AG09309 (cell line): ENCODE data around the gene FGFRL1.

Experiments used
- DNase-seq: peaks from one replicate; pipeline ENCODE4 v3.0.0-alpha.2; 2010; ENCODE audit warnings: low read depth
- H3K4me3 ChIP-seq: 2 replicates; pipeline ENCODE4 v1.5.1; 2011; ENCODE audit warnings: mild to moderate bottlenecking, low read depth, low read length, moderate library complexity; ENCODE audit not compliant: control insufficient read depth
- TF ChIP-seq, protein P1 (sequence below): IDR thresholded peaks from 2 replicates; pipeline ENCODE4 v1.5.1; 2011; ENCODE audit warnings: mild to moderate bottlenecking, low read depth, low read length, inconsistent platforms; ENCODE audit not compliant: insufficient read depth, control insufficient read depth; ENCODE audit errors: missing control alignments

FGFRL1 gene

DNA sequence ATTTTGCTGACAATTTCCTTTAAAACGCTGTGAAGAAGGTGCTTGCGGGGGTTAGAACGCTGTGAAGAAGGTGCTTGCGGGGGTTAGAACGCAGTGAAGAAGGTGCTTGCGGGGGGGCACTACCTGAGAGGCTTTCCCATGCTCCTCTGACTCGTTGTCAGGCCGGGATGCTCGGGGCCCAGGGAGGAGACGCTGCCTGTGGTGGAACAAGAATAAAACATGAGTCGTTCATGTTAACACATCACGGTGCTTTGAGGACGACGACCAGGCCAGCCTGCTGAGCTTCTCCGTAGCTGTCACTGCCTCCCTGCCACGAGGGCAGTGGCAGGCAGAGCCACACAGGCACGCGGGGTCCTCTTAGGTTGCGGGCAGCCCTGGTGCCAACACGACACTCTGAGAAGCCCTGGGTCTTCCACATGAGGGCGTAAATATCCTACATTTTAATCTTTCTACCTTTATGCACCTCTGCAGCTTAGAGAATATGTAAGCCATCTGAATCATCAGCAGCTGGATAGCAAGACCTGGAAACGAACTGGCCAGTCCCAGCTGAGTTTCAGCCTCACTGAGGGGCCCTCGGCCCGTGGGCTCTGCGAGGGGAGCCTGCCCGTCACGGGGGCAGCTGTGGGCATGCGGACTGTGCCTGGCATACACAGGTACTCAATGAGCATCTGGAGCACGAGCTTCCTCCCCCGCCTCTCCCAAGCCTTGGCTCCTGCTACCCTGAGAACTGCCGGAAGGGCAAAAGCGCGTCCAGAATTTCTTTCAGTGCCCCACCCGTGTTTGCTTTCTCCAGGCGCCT lies 47.0 kb downstream of the FGFRL1 start:
- TF ChIP-seq, protein P1, sequence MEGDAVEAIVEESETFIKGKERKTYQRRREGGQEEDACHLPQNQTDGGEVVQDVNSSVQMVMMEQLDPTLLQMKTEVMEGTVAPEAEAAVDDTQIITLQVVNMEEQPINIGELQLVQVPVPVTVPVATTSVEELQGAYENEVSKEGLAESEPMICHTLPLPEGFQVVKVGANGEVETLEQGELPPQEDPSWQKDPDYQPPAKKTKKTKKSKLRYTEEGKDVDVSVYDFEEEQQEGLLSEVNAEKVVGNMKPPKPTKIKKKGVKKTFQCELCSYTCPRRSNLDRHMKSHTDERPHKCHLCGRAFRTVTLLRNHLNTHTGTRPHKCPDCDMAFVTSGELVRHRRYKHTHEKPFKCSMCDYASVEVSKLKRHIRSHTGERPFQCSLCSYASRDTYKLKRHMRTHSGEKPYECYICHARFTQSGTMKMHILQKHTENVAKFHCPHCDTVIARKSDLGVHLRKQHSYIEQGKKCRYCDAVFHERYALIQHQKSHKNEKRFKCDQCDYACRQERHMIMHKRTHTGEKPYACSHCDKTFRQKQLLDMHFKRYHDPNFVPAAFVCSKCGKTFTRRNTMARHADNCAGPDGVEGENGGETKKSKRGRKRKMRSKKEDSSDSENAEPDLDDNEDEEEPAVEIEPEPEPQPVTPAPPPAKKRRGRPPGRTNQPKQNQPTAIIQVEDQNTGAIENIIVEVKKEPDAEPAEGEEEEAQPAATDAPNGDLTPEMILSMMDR: no peak
- no peak overlapping the region for H3K4me3 ChIP-seq
- no peak for DNase-seq

GRCh38 chr4:1058997-1059665 lies 47.7 kb downstream of the FGFRL1 start:
- TF ChIP-seq, protein P1: no peak
- H3K4me3 ChIP-seq: no peak overlapping the region
- no peak for DNase-seq

DNA sequence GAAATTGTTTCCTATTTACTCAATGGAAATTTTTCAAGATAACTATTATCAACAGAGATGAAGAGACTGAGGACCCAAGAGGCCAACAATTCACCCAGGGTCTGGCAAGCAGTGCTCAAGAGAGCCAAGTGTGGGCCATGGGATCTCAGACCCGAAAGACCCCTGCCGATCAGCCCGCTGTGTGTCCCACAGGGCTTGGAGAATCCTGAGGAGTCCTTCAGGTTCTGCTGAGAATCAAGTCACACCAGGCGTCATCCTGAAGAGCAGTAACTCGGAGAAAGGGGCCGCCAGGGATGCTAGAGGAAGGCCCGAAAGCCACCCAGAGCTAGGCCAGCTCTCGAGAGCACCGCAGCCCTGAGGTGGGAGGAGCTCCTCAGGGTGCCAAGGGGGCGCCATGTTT lies 48.7 kb downstream of the FGFRL1 start:
- H3K4me3 ChIP-seq: no peak overlapping the region
- TF ChIP-seq, protein P1: no peak

GRCh38 chr4:1060621-1061020 lies 49.2 kb downstream of the FGFRL1 start:
- TF ChIP-seq, protein P1: no peak
- H3K4me3 ChIP-seq: no peak overlapping the region
- DNase-seq: no peak

More for the DNA sequence above, 48.7 kb downstream of the FGFRL1 start:
- DNase-seq: no peak

DNA sequence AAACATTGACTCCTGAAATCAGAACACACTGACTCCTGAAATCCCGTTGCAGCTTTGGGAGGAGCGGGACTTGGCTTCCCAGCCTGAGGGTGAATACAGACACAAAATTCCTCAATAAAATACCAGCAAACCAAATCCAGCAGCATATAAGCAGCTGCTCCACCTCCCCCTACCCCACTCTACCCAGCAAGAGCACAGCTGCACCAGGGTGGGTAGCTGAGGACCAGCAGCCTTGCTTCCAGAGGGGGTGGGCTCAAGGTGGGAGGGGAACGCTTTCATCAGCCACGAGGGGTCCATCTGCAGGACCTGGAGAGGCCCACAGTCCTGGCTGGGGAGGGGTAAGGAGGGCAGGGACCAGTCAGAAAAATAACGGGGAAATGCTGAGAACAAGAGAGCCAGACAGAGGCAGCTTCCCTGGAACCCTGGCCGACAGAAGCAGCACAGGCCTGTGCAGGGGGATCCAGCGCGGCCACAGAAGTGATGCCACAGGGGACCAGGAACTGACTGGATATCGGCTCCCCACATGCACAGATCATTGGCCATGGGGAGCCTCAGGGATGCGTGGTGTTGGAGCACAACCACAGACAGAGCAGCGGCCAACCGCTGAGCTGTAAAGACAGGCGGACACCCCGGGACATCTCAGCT lies 49.8 kb downstream of the FGFRL1 start:
- DNase-seq: no peak
- TF ChIP-seq, protein P1: no peak
- no peak overlapping the region for H3K4me3 ChIP-seq

- TF ChIP-seq, protein P1: no peak
- no peak overlapping the region for H3K4me3 ChIP-seq
- DNase-seq: no peak
These were observed 50.3 kb downstream of the FGFRL1 start for GRCh38 chr4:1061760-1062159.
